Activated CD4-positive, alpha-beta T cell treated with anti-CD3 and anti-CD28 coated beads for 36 hours (primary cell): Measurements from ENCODE around the gene TAGLN. TPM values are rescaled to one million over a fixed set of nuclear protein-coding genes. Genes with fewer than 3 reads are reported as not detected.

ENCODE experiments used
- ATAC-seq: fragments of 200-7000 bp; cut with Tn5 transposase; one replicate; pipeline ENCODE4 v1.10.0; 2021; ENCODE audit warnings: mild to moderate bottlenecking, moderate library complexity
- CTCF ChIA-PET: fragments of 350-600 bp; sonication (Branson Sonifier 250); formaldehyde crosslinking; loops from one replicate; lab custom pipeline; 2021; ENCODE audit warnings: antibody characterized with exemption; lab: Charles Lee
- POLR2A ChIA-PET: fragments of 350-600 bp; sonication (Branson Sonifier 250); formaldehyde crosslinking; loops from one replicate; lab custom pipeline; 2021; ENCODE audit warnings: antibody characterized with exemption, inconsistent platforms; lab: Charles Lee
- DNase-seq: peaks from one replicate; pipeline ENCODE4 v3.0.0-alpha.2; 2020
- H3K27ac Mint-ChIP-seq: one replicate; pipeline ENCODE4 v1.8.0; 2021; ENCODE audit warnings: mixed read lengths
- H3K27me3 Mint-ChIP-seq: one replicate; pipeline ENCODE4 v1.8.0; 2021; ENCODE audit warnings: mixed read lengths
- H3K36me3 Mint-ChIP-seq: one replicate; pipeline ENCODE4 v1.8.0; 2021; ENCODE audit warnings: low read depth, mixed read lengths
- H3K4me1 Mint-ChIP-seq: one replicate; pipeline ENCODE4 v1.8.0; 2021; ENCODE audit warnings: mixed read lengths
- H3K4me3 Mint-ChIP-seq: one replicate; pipeline ENCODE4 v1.8.0; 2021; ENCODE audit warnings: mild to moderate bottlenecking, moderate library complexity, mixed read lengths
- H3K9me3 Mint-ChIP-seq: one replicate; pipeline ENCODE4 v1.8.0; 2021; ENCODE audit warnings: low read depth, mixed read lengths
- intact Hi-C, 2 experiments: fragments of 100-400 bp; cut with DNase I in 1 of 2; cut with micrococcal nuclease in 1 of 2; formaldehyde crosslinking; loops; one replicate each; pipeline versions ENCODE4 v1.14.2 to v1.15.1; 2022 to 2024; cut with DNase I, micrococcal nuclease
- total RNA-seq, 2 experiments: library from RNA; stranded (reverse); gene quantifications; one replicate each; pipeline ENCODE4 v1.2.3, GENCODE V29; 2021

The TAGLN gene
- total RNA-seq, 2 experiments from 2014 or later = 1.6 to 2.0 TPM

GRCh38 chr11:117187428-117187798 lies 11.8 kb upstream of the TAGLN start:
- Mint-ChIP-seq H3K9me3 (no peaks in the 10 kb centered on the region), H3K4me3 (no peak overlapping the region), H3K4me1 (no peaks in the 10 kb centered on the region), H3K36me3 (peaks cover 2% of the 10 kb centered on the region), H3K27me3 (no peaks in the 10 kb centered on the region), H3K27ac (no peak overlapping the region)
- ChIA-PET CTCF (interaction anchor here (0.6 kb wide), 1 partner anchor 9 kb away, joined by 3 read pairs; the partner anchor contains the start of gene SIDT2), POLR2A (no interaction called here)
- intact Hi-C loops = no loop called here
- no peak for DNase-seq
- no peak for ATAC-seq

GRCh38 chr11:117187799-117188481 lies 11.2 kb upstream of the TAGLN start:
- Mint-ChIP-seq H3K27me3 (no peaks in the 10 kb centered on the region), H3K4me3 (no peak overlapping the region), H3K36me3 (peaks cover 2% of the 10 kb centered on the region), H3K9me3 (no peaks in the 10 kb centered on the region), H3K27ac (no peak overlapping the region), H3K4me1 (no peaks in the 10 kb centered on the region)
- CTCF ChIA-PET = no interaction called here
- ATAC-seq (no peak), DNase-seq (no peak)
- POLR2A ChIA-PET = interaction anchor here (1.0 kb wide), 1 partner anchor 10 kb away, joined by 3 read pairs; the partner anchor contains the start of gene SIDT2
- intact Hi-C loops = no loop called here

GRCh38 chr11:117188620-117189081 lies 10.5 kb upstream of the TAGLN start:
- CTCF ChIA-PET = interaction anchor here (0.6 kb wide), 1 partner anchor 9 kb away, joined by 6 read pairs; no protein-coding TSS in a partner anchor
- DNase-seq (no peak), ATAC-seq (no peak)
- Mint-ChIP-seq H3K36me3 (peaks cover 2% of the 10 kb centered on the region), H3K9me3 (no peaks in the 10 kb centered on the region), H3K27ac (no peak overlapping the region), H3K4me3 (no peak overlapping the region), H3K4me1 (no peaks in the 10 kb centered on the region), H3K27me3 (no peaks in the 10 kb centered on the region)
- POLR2A ChIA-PET = interaction anchor here (1.0 kb wide), 1 partner anchor 10 kb away, joined by 3 read pairs; the partner anchor contains the start of gene SIDT2
- intact Hi-C loops = no loop called here

DNA sequence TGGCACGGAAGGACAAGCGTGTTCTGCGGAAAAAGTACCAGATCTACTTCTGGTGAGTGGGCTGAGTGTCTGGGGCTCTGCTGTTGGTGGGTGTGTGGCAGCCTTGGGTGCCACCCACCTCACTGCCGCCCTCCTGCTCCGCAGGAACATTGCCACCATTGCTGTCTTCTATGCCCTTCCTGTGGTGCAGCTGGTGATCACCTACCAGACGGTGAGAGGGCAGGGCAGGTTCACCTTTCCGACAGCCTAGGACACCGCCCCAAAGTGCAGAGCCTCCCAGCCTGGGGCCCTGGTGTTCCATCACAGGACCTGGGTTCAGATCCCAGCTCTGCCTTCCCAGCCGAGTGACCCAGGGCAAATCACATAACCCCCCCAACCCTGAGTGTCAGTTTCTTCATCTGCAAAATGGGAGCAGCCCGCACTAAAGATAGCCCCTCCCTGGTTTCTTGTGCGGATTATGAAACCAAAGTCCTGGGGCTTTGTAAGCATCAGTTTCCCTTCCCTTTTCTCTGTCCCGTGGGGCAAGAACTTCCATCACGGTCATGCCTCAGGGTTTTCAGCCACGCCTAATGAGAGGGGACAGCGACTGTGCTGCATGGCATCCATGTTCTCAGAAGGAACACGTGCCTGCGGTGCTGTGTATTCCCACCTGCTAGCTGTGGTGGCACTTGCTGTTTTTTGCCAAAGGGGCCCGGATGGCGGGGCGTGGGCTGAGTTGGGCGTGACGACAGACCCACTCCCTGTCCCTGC lies 9.8 kb upstream of the TAGLN start:
- Mint-ChIP-seq H3K27ac (no peak overlapping the region), H3K9me3 (no peaks in the 10 kb centered on the region), H3K36me3 (peaks cover 2% of the 10 kb centered on the region), H3K4me3 (no peak overlapping the region), H3K4me1 (no peaks in the 10 kb centered on the region), H3K27me3 (no peaks in the 10 kb centered on the region)
- ATAC-seq = no peak
- no peak for DNase-seq
- ChIA-PET POLR2A (interaction anchor here (1.0 kb wide), 1 partner anchor 11 kb away, joined by 3 read pairs; the partner anchor contains the start of gene SIDT2), CTCF (interaction anchor here (0.6 kb wide), 1 partner anchor 9 kb away, joined by 6 read pairs; no protein-coding TSS in a partner anchor)
- intact Hi-C loops = no loop called here

DNA sequence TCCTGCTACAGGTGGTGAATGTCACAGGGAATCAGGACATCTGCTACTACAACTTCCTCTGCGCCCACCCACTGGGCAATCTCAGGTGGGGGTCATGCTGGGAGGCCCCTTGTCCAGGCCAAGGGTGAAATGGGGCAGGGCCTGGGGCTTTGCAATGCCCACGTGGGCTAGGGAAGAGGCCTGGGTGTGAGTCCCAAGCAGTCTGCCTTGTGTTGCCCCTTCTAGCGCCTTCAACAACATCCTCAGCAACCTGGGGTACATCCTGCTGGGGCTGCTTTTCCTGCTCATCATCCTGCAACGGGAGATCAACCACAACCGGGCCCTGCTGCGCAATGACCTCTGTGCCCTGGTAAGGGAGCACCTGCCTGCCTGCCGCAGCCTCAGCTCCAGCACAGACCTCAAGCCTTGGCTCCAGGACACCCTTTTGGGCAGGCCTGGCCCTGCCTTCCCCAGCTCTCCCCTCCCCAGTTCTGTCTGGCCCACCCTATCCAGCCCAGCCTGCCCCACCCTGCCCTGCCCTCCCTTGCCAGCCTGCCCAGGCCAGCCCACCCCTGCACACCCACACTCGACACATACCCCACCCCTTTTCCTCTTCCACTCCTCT lies 9.1 kb upstream of the TAGLN start:
- ATAC-seq (no peak), DNase-seq (no peak)
- Mint-ChIP-seq H3K4me3 (no peak overlapping the region), H3K27me3 (no peaks in the 10 kb centered on the region), H3K4me1 (no peaks in the 10 kb centered on the region), H3K36me3 (peaks cover 2% of the 10 kb centered on the region), H3K27ac (no peak overlapping the region), H3K9me3 (no peaks in the 10 kb centered on the region)
- intact Hi-C loops = no loop called here
- ChIA-PET CTCF (no interaction called here), POLR2A (no interaction called here)

- Mint-ChIP-seq H3K9me3 (no peaks in the 10 kb centered on the region), H3K36me3 (peaks cover 5% of the 10 kb centered on the region), H3K27me3 (no peaks in the 10 kb centered on the region), H3K4me1 (no peaks in the 10 kb centered on the region), H3K27ac (no peak overlapping the region), H3K4me3 (no peak overlapping the region)
- ChIA-PET CTCF (interaction anchor here (1.0 kb wide), 1 partner anchor 10 kb away, joined by 3 read pairs; no protein-coding TSS in a partner anchor), POLR2A (no interaction called here)
- no peak for DNase-seq
- ATAC-seq = no peak
- intact Hi-C loops = no loop called here
Measured at GRCh38 chr11:117191680-117192400, 7.3 kb upstream of the TAGLN start.

DNA sequence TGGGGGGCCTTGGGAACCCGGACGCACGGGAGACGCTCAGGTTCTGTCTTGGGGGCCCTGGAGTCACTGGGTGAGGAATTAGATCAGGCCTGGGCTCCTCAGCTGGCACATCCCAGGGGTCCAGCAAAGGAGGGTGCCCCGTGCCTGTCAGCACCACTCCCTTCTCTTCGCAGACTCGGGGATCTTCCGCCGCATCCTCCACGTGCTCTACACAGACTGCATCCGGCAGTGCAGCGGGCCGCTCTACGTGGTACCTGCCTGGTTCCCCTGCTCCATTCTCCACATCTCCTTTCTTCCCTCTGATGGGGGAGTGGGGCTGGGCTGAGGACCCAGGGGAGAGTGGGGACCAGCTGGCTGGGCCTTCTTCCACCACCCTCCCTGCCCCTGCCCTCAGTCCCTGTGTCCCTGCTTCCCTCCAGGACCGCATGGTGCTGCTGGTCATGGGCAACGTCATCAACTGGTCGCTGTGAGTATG lies 6.7 kb upstream of the TAGLN start:
- Mint-ChIP-seq H3K4me1 (no peaks in the 10 kb centered on the region), H3K27ac (no peak overlapping the region), H3K4me3 (no peak overlapping the region), H3K36me3 (peaks cover 5% of the 10 kb centered on the region), H3K9me3 (no peaks in the 10 kb centered on the region), H3K27me3 (no peaks in the 10 kb centered on the region)
- POLR2A ChIA-PET = no interaction called here
- CTCF ChIA-PET = interaction anchor here (1.0 kb wide), 1 partner anchor 10 kb away, joined by 3 read pairs; no protein-coding TSS in a partner anchor
- no peak for DNase-seq
- intact Hi-C loops = no loop called here
- ATAC-seq = no peak

GRCh38 chr11:117193130-117194020 lies 5.8 kb upstream of the TAGLN start:
- POLR2A ChIA-PET = no interaction called here
- H3K27me3 Mint-ChIP-seq = no peaks in the 10 kb centered on the region
- H3K9me3 Mint-ChIP-seq = no peaks in the 10 kb centered on the region
- no peaks in the 10 kb centered on the region for H3K4me1 Mint-ChIP-seq
- CTCF ChIA-PET = interaction anchor here (0.8 to 1.2 kb wide), 3 partner anchors 9 to 13 kb away, joined by 3 to 4 read pairs (median 3); no protein-coding TSS in a partner anchor
- intact Hi-C loops = no loop called here
- ATAC-seq = no peak
- DNase-seq = no peak
- H3K36me3 Mint-ChIP-seq = peaks cover 5% of the 10 kb centered on the region
- H3K27ac Mint-ChIP-seq = no peak overlapping the region
- no peak overlapping the region for H3K4me3 Mint-ChIP-seq

GRCh38 chr11:117194267-117194666 lies 4.9 kb upstream of the TAGLN start:
- peaks cover 5% of the 10 kb centered on the region for H3K36me3 Mint-ChIP-seq
- POLR2A ChIA-PET = no interaction called here

DNA sequence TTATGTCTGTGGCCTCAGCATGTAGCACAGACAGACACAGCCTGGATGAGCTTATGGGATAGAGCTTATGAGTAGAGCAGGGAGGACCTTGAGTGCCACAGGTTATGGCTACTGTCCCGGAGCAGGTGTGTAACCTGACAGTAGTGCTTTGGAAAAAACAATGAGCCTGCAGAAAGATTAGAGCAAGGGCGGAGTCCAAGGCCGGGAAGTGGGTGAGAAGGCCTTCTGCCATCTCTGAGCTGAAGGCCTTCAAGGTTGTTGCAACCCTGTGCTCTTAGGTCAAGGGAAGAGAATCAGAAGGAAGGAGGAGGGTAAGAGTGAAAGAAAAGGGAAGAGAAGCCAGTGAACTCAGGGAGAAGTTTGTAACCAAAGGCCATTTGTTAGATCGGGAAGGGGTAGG lies 3.9 kb upstream of the TAGLN start:
- CTCF ChIA-PET = interaction anchor here (0.6 kb wide), 1 partner anchor 70 kb away, joined by 3 read pairs; no protein-coding TSS in a partner anchor
- Mint-ChIP-seq H3K36me3 (peaks cover 5% of the 10 kb centered on the region), H3K27ac (peak overlapping the region; percentile 1), H3K4me3 (no peak overlapping the region), H3K27me3 (no peaks in the 10 kb centered on the region), H3K4me1 (no peaks in the 10 kb centered on the region), H3K9me3 (no peaks in the 10 kb centered on the region)
- POLR2A ChIA-PET = interaction anchor here (1.0 kb wide), 1 partner anchor 31 kb away, joined by 3 read pairs; no protein-coding TSS in a partner anchor
- intact Hi-C loops = no loop called here
- ATAC-seq = no peak
- no peak for DNase-seq

More at GRCh38 chr11:117194267-117194666, 4.9 kb upstream of the TAGLN start:
- H3K4me1 Mint-ChIP-seq = no peaks in the 10 kb centered on the region
- CTCF ChIA-PET = interaction anchor here (0.8 to 1.2 kb wide), 2 partner anchors 11 to 13 kb away, joined by 3 to 4 read pairs; no protein-coding TSS in a partner anchor
- DNase-seq (no peak), ATAC-seq (no peak)
- no peaks in the 10 kb centered on the region for H3K27me3 Mint-ChIP-seq
- H3K27ac Mint-ChIP-seq = no peak overlapping the region
- intact Hi-C loops = no loop called here
- H3K9me3 Mint-ChIP-seq = no peaks in the 10 kb centered on the region
- no peak overlapping the region for H3K4me3 Mint-ChIP-seq
